HG03354 (cell line): Measurements from ENCODE around the gene GOLGA6L25.
"Not testable (repeated sequence)": the region's sequence is repeated elsewhere in the genome, so short reads cannot be mapped to it uniquely, and the experiment has no call there.

Experiments used
- ATAC-seq: cut with Tn5 transposase; IDR thresholded peaks from one replicate; pipeline ENCODE4 v1.9.1; 2021; ENCODE audit warnings: mild to moderate bottlenecking; ENCODE audit not compliant: unreplicated experiment, poor library complexity, severe bottlenecking

GOLGA6L25 gene

GRCh38 chr15:28553268-28553667, at the start of gene GOLGA6L25:
GOLGA6L25 (plus strand) TSS chr15:28553568; CDS start chr15:28553629, 61 bp downstream.
- not testable (repeated sequence) for ATAC-seq

GRCh38 chr15:28508217-28508889, 45.0 kb upstream of the GOLGA6L25 start:
- not testable (repeated sequence) for ATAC-seq

- ATAC-seq = not testable (repeated sequence)
Observed at GRCh38 chr15:28514128-28514527, 39.2 kb upstream of the GOLGA6L25 start.

- not testable (repeated sequence) for ATAC-seq
Observed at GRCh38 chr15:28515208-28515607, 38.2 kb upstream of the GOLGA6L25 start.

GRCh38 chr15:28532954-28533353, 20.4 kb upstream of the GOLGA6L25 start, which contains the start of gene GOLGA8G:
GOLGA8G (minus strand) TSS chr15:28532971; CDS start chr15:28532909, 62 bp downstream.
- not testable (repeated sequence) for ATAC-seq

GRCh38 chr15:28573351-28573750, 20.0 kb downstream of the GOLGA6L25 start:
- not testable (repeated sequence) for ATAC-seq

GRCh38 chr15:28588977-28589606, 35.7 kb downstream of the GOLGA6L25 start:
- ATAC-seq = peak; percentile 82

GRCh38 chr15:28589769-28590168, 36.4 kb downstream of the GOLGA6L25 start:
- not testable (repeated sequence) for ATAC-seq

- not testable (repeated sequence) for ATAC-seq
Observed at GRCh38 chr15:28592395-28592794, 39.0 kb downstream of the GOLGA6L25 start.

- not testable (repeated sequence) for ATAC-seq
Observed at GRCh38 chr15:28593424-28594129, 40.2 kb downstream of the GOLGA6L25 start.

- not testable (repeated sequence) for ATAC-seq
Observed at GRCh38 chr15:28597471-28597870, 44.1 kb downstream of the GOLGA6L25 start.

- not testable (repeated sequence) for ATAC-seq
Observed at GRCh38 chr15:28598209-28598608, 44.8 kb downstream of the GOLGA6L25 start.

- not testable (repeated sequence) for ATAC-seq
Observed at GRCh38 chr15:28602152-28602551, 48.8 kb downstream of the GOLGA6L25 start.
